Body of pancreas (tissue), 4 donors: ENCODE results near the gene PPFIA1.

Experiments used
- POLR2A ChIP-seq, 3 donors: fragments of 450-650 bp; IDR thresholded peaks; one replicate each; pipeline ENCODE4 v1.6.1; 2016; ENCODE audit warnings: antibody characterized with exemption in 3 of 3, mild to moderate bottlenecking in 2 of 3
- TF ChIP-seq, protein P1 (sequence below), 7 experiments: fragments of 450-650 bp in 4 of 7; fragments of 200-600 bp in 3 of 7; sonication (generic) in 3 of 7; IDR thresholded peaks; one replicate each; pipeline ENCODE4 v1.5.1; 2016 to 2019; ENCODE audit warnings: antibody characterized with exemption in 7 of 7

DNA sequence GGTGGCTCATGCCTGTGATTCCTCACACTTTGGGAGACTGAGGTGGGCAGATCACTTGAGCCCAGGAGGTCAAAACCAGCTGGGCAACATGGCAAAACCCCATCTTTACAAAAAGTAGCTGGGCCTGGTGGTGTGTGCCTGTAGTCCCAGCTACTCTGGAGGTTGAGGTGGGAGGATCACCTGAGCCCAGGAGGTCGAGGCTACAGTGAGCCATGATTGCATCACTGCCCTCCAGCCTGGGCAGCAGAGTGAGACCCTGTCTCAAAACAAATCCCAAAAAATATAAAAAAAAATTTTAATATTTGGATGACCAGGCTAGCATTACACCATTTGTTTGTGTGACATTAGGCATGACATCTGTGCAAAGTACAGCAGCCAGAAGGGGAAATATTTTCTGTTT is 78.1 kb downstream of the PPFIA1 start:
- TF ChIP-seq, protein P1, sequence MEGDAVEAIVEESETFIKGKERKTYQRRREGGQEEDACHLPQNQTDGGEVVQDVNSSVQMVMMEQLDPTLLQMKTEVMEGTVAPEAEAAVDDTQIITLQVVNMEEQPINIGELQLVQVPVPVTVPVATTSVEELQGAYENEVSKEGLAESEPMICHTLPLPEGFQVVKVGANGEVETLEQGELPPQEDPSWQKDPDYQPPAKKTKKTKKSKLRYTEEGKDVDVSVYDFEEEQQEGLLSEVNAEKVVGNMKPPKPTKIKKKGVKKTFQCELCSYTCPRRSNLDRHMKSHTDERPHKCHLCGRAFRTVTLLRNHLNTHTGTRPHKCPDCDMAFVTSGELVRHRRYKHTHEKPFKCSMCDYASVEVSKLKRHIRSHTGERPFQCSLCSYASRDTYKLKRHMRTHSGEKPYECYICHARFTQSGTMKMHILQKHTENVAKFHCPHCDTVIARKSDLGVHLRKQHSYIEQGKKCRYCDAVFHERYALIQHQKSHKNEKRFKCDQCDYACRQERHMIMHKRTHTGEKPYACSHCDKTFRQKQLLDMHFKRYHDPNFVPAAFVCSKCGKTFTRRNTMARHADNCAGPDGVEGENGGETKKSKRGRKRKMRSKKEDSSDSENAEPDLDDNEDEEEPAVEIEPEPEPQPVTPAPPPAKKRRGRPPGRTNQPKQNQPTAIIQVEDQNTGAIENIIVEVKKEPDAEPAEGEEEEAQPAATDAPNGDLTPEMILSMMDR (IDR thresholded peaks at IDR 0.05): no peak
- TF ChIP-seq POLR2A (IDR thresholded peaks at IDR 0.05): no peak
